SK-N-SH treated with all-trans-retinoic acid at 6 μM for 48 hours (cell line): ENCODE results near the gene MED9.

Experiments
- ATAC-seq: fragments of 200-7000 bp; cut with Tn5 transposase; 3 replicates; pipeline ENCODE4 v1.9.1; 2020; ENCODE audit warnings: mild to moderate bottlenecking, moderate library complexity
- ARNTL ChIP-seq: fragments of 450-650 bp; formaldehyde crosslinking; IDR thresholded peaks from 2 replicates; pipeline ENCODE4 v1.5.0; 2020; ENCODE audit warnings: low read depth, mild to moderate bottlenecking, moderate library complexity, borderline replicate concordance
- CSDC2 ChIP-seq: fragments of 250-450 bp; sonication (Bioruptor Pico); IDR thresholded peaks from 2 replicates; pipeline ENCODE4 v1.5.0; 2020; ENCODE audit warnings: mild to moderate bottlenecking, moderate library complexity
- CSRNP3 ChIP-seq: fragments of 250-450 bp; sonication (Bioruptor Pico); IDR thresholded peaks from 2 replicates; pipeline ENCODE4 v1.5.1; 2021; ENCODE audit warnings: mild to moderate bottlenecking, moderate library complexity
- ESRRG ChIP-seq: fragments of 250-450 bp; sonication (Bioruptor Pico); IDR thresholded peaks from 2 replicates; pipeline ENCODE4 v1.6.1; 2021; ENCODE audit warnings: mild to moderate bottlenecking
- GLIS3 ChIP-seq: fragments of 250-450 bp; sonication (Bioruptor Pico); IDR thresholded peaks from 2 replicates; pipeline ENCODE4 v1.5.0; 2020; ENCODE audit warnings: mild to moderate bottlenecking, moderate library complexity
- ISL1 ChIP-seq: fragments of 250-450 bp; sonication (Bioruptor Pico); IDR thresholded peaks from 2 replicates; pipeline ENCODE4 v2.1.2; 2022; ENCODE audit warnings: mild to moderate bottlenecking, moderate library complexity
- OSR1 ChIP-seq: fragments of 250-450 bp; sonication (Bioruptor Pico); IDR thresholded peaks from 2 replicates; pipeline ENCODE4 v1.8.0; 2022; ENCODE audit warnings: moderate library complexity, mild to moderate bottlenecking, inconsistent platforms
- PATZ1 ChIP-seq: fragments of 250-450 bp; sonication (Bioruptor Pico); IDR thresholded peaks from 2 replicates; pipeline ENCODE4 v1.8.0; 2020; ENCODE audit warnings: mild to moderate bottlenecking, moderate library complexity, borderline replicate concordance
- POU6F1 ChIP-seq: fragments of 250-450 bp; sonication (Bioruptor Pico); IDR thresholded peaks from 2 replicates; pipeline ENCODE4 v1.8.0; 2021; ENCODE audit warnings: low read depth, mild to moderate bottlenecking, moderate library complexity, borderline replicate concordance
- PPARA ChIP-seq: fragments of 250-450 bp; sonication (Bioruptor Pico); IDR thresholded peaks from 2 replicates; pipeline ENCODE4 v1.5.0; 2020; ENCODE audit warnings: mild to moderate bottlenecking, borderline replicate concordance
- RARB ChIP-seq: fragments of 250-450 bp; sonication (Bioruptor Pico); IDR thresholded peaks from 2 replicates; pipeline ENCODE4 v1.8.0; 2021; ENCODE audit warnings: mild to moderate bottlenecking, moderate library complexity
- SNAI2 ChIP-seq: fragments of 250-450 bp; sonication (Bioruptor Pico); IDR thresholded peaks from 2 replicates; pipeline ENCODE4 v1.5.0; 2020; ENCODE audit warnings: mild to moderate bottlenecking, moderate library complexity
- TCF4 ChIP-seq: fragments of 250-450 bp; sonication (Bioruptor Pico); IDR thresholded peaks from 2 replicates; pipeline ENCODE4 v1.8.0; 2021; ENCODE audit warnings: mild to moderate bottlenecking, moderate library complexity, borderline replicate concordance
- TOX ChIP-seq: fragments of 250-450 bp; sonication (Bioruptor Pico); IDR thresholded peaks from 2 replicates; pipeline ENCODE4 v1.8.0; 2021; ENCODE audit warnings: mild to moderate bottlenecking, moderate library complexity, borderline replicate concordance
- TSHZ2 ChIP-seq: fragments of 250-450 bp; sonication (Bioruptor Pico); IDR thresholded peaks from 2 replicates; pipeline ENCODE4 v1.5.0; 2020; ENCODE audit warnings: mild to moderate bottlenecking, moderate library complexity
- ZC3H10 ChIP-seq: fragments of 250-450 bp; sonication (Bioruptor Pico); IDR thresholded peaks from 2 replicates; pipeline ENCODE4 v1.5.1; 2021; ENCODE audit warnings: mild to moderate bottlenecking, moderate library complexity
- ZFP3 ChIP-seq: fragments of 250-450 bp; sonication (Bioruptor Pico); IDR thresholded peaks from 2 replicates; pipeline ENCODE4 v1.5.0; 2020; ENCODE audit warnings: mild to moderate bottlenecking, moderate library complexity
- ZNF8 ChIP-seq: fragments of 450-650 bp; formaldehyde crosslinking; IDR thresholded peaks from 2 replicates; pipeline ENCODE4 v1.5.0; 2020; ENCODE audit warnings: mild to moderate bottlenecking, moderate library complexity

The MED9 gene

GRCh38 chr17:17466511-17466910, 10.3 kb upstream of the MED9 start:
- TF ChIP-seq GLIS3 (CRISPR knock-in tag) (no peak), ARNTL (CRISPR knock-in tag) (no peak), SNAI2 (CRISPR knock-in tag) (no peak), ZFP3 (no peak), ESRRG (no peak), TCF4 (CRISPR knock-in tag) (no peak), OSR1 (CRISPR knock-in tag) (no peak), ISL1 (no peak), CSRNP3 (no peak), RARB (CRISPR knock-in tag) (no peak), PPARA (CRISPR knock-in tag) (no peak)
- no peak for ATAC-seq

- no peak for ATAC-seq
- TF ChIP-seq CSDC2, result no peak
- no peak for TF ChIP-seq OSR1 (CRISPR knock-in tag)
- TF ChIP-seq ZNF8, result no peak
- TF ChIP-seq ZC3H10 (CRISPR knock-in tag), result no peak
- no peak for TF ChIP-seq ZFP3
- TF ChIP-seq TOX (CRISPR knock-in tag), result no peak
Measured at GRCh38 chr17:17467016-17467415, 9.8 kb upstream of the MED9 start.

GRCh38 chr17:17467720-17468119, 9.1 kb upstream of the MED9 start:
- no peak for ATAC-seq
- TF ChIP-seq POU6F1 (CRISPR knock-in tag) (no peak), OSR1 (CRISPR knock-in tag) (no peak), TSHZ2 (CRISPR knock-in tag) (no peak), ZC3H10 (CRISPR knock-in tag) (no peak), ARNTL (CRISPR knock-in tag) (no peak)

GRCh38 chr17:17468217-17469010, 8.4 kb upstream of the MED9 start:
- TF ChIP-seq SNAI2 (CRISPR knock-in tag) (no peak), PPARA (CRISPR knock-in tag) (no peak), TOX (CRISPR knock-in tag) (no peak), PATZ1 (CRISPR knock-in tag) (no peak), TSHZ2 (CRISPR knock-in tag) (no peak), POU6F1 (CRISPR knock-in tag) (no peak), ZFP3 (no peak), CSDC2 (no peak), CSRNP3 (no peak), TCF4 (CRISPR knock-in tag) (no peak), ISL1 (no peak), ZNF8 (no peak), OSR1 (CRISPR knock-in tag) (no peak), ESRRG (no peak)
- ATAC-seq, result no peak
